Left cardiac atrium (tissue), 4 donors: ENCODE measurements around the gene BRINP3. TPM values are rescaled to one million over a fixed set of nuclear protein-coding genes. Genes with fewer than 3 reads are reported as not detected.

ENCODE experiments used
- ATAC-seq, 2 donors: fragments of 200-7000 bp; cut with Tn5 transposase; one replicate each; pipeline ENCODE4 v1.9.1; 2020; ENCODE audit warnings: mild to moderate bottlenecking in 2 of 2, moderate library complexity in 2 of 2
- DNase-seq: peaks from one replicate; pipeline ENCODE4 v3.0.0-alpha.2; 2020
- intact Hi-C, 2 donors: fragments of 100-400 bp; cut with DNase I; formaldehyde crosslinking; loops; one replicate each; pipeline versions ENCODE4 v1.14.1 to v1.15.1; 2022 to 2023
- total RNA-seq, 2 donors: library from RNA; stranded (reverse); fragmentation: NEBNext Ultra II Directional; extraction: Animal tissue kit (Norgen Biotek cat#: 25700); gene quantifications; one replicate each; pipeline ENCODE4 v1.2.1, GENCODE V29; 2021
- donor health status: DM: no; HTN: yes; CAD: no.
- donor health status: DM: no; HTN: yes; CAD: no; lungs with severe emphysema.
- donor health status: DM: yes; HTN: yes; CAD: no.
- donor health status: Dilated cardiomyopathy.

Gene BRINP3
- total RNA-seq, 2 donors from 2014 or later: 1.3 to 3.0 TPM

- intact Hi-C loops: no loop called here
- DNase-seq: no peak
- no peak for ATAC-seq
Observed at GRCh38 chr1:190066011-190066410, 411.7 kb downstream of the BRINP3 start.

DNA sequence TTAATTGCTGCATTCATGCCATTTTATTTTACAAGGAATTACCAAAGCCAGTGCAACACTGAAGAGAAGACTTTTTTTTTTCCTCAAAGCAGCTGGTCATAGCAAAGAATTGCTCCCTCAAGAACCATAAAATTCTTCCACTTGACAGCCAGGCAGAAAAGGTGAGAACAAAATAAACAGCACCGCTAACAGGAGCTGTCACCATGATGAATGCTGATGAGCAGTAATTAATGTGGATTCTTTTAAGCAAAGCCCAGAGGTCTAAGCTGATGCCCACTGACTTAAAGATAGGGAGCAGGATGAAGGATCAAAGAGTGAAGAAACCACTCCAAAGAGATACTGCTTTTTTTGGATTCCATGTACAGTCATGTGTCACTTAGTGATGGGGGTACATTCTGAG is 428.4 kb downstream of the BRINP3 start:
- ATAC-seq: no peak
- intact Hi-C loops: no loop called here
- DNase-seq: no peak
